NCI-H1436 treated with DMSO at 0.1 percent for 48 hours (cell line): ENCODE results near the gene ROGDI.

Experiments
- DNase-seq: peaks from one replicate; lab custom pipeline; 2025; lab: John Stamatoyannopoulos, UW

The ROGDI gene

DNA sequence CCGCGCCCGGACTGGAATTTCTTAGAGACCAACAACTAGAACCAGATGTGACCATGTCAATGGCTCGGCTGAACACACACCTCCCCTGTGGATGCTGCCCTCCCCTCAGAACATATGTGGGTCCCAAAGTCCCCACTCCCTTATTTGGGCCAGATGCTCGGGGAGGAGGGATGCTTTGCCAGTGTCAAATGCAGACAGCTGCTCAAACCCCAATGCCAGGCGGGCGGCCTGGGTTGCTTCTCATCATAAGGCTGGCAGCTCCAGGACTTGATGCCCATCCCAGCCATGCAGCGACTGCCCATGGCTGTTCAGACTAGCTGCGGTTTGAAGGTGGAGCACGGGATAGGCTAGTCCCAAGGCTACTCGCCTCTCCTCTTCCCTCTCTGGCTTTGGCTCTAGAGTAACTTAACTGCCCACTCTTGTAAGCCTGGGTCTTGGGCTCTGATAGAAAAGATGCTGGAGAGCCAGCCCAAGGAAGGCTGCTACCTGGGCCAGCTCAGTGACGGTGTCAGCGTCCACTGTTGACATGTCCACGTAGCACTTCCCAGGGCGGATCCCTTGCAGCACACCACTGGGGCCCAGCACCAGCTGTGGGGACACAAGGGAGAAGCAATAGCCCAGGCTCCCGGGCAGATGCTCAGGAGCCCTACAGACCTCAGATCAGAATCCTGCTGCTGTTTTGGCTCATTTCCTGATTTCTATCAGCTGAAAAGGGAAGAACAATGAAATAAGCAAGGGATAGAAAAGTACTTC, 11.0 kb upstream of the ROGDI start:
- no peak for DNase-seq

DNA sequence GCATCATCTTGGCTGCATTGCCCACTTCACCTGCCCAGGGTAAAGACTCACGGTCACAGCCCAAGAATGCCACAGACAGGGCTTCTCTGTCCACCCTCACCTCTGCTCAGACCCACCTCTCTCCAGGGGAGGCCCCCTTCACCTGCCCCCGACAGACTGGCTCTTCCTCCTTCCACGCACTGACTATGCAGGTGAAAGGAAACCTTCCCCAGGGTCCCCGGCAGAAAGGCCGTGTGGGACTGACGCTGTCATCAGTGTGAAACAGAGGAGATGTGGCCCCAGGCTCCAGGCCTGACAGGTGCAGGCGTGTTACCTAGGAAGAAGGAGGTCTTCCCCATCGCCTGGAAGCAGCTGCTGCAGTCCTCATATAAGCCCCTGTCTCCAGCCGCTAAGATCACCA, 9.3 kb upstream of the ROGDI start:
- no peak for DNase-seq

DNA sequence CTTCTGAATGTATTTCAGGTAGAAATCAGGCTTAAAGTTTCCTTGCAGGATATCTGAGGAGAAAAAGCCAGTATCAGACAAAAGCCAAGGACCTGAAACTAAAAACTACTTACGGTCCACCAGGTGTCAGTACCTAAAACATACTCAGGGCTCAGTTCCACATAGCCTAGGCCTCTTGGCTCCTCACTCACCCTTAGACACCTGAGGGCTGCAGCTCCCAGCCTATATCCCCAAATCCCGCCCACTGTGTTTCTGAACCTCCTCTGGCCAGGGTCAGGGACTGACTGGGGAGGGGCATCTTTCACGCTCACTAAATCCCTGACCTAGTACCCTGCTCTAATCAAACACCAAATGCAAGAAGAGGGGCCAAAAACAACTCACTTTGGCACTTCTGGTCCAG, 8.8 kb upstream of the ROGDI start:
- DNase-seq, result no peak

DNA sequence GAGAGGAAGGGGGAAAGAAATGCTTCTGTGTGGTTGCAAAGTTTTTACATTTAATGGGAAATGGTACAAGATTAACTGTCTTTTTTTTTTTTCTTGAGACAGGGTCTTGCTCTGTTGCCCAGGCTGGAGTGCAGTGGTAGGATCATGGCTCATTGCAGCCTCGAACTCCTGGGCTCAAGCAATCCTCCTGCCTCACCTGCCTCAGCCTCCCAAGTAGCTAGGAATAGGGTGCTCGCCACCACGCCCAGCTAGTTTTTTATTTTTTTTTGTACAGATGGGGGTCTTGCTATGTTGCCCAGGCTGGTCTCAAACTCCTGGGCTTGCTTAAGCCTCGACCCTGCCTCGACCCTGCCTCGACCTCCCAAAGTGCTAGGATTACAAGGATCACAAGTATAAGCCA, 3.8 kb upstream of the ROGDI start:
- DNase-seq, result no peak

DNA sequence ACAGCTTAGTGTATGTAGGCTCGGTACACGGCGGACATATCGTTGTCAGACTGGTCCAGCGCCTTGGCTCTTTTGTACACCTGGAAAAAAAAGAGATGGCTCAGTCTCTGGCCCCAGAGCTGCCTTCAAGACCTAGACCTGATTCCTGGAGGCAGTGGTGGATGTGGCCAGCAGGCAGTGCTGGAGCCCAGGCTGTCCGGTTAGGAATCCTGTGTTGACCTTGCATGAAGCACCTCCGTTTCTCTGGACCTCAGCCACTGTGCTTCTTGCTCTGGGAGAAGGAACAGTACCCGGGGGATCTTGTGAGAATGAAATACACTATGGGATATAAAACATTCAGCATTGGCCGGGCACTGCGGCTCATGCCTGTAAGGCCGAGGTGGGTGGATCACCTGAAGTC, 2.8 kb upstream of the ROGDI start:
- DNase-seq, result no peak

- DNase-seq, result no peak
These were observed 1.7 kb upstream of the ROGDI start for GRCh38 chr16:4803898-4804762.

DNA sequence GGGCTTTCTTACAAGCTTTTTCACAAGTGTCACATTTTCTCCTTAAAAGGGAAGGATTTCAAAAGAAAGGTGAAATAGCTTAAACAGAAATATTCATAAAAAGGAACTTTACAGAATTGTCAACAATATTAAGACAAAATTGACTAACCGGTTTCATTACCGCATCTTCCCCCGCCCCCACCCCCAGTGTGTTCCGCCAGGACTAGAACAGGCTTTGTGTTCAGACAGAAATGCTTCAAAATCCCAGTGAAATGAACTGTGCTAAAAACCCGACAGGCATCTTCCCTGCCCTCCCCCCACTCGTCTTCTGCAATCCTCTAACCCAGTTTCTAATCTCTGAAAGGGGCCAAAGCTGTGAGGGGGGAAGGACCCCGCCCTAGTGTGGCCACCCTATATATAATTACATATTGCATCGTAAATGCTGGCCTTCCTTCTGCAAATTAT, 990 bp upstream of the ROGDI start:
- no peak for DNase-seq

DNA sequence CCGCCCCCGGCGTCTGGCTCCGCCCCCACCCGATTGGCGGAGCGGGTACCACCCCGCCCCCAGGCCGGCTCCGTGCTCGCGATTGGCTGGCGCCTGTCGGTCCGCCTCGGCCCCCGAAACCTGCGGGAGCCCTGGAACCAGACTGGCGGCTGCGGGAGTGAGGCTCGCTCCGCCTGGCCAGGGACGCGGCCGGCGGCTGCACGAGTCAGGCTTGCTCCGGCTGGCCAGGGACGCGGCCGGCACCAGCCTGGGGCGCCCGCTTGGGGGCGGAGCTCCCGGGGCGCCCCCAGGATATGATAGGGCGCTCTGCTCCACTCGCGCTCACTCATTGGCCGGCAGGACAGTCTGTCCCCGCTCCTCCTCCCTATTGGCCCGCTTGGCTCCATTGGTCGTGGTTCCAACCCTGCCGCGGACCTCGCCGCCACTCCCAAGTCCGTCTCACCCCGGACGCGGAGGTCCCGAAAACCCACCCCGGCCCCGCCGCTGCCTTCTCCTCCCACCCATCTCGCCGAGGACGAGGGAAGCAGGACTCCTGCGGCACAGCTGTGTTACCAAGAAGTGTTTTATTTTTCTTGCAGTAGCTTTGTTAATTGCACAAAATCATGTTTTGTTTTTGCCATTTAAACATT, 340 bp upstream of the ROGDI start:
- peak; percentile 61 for DNase-seq

DNA sequence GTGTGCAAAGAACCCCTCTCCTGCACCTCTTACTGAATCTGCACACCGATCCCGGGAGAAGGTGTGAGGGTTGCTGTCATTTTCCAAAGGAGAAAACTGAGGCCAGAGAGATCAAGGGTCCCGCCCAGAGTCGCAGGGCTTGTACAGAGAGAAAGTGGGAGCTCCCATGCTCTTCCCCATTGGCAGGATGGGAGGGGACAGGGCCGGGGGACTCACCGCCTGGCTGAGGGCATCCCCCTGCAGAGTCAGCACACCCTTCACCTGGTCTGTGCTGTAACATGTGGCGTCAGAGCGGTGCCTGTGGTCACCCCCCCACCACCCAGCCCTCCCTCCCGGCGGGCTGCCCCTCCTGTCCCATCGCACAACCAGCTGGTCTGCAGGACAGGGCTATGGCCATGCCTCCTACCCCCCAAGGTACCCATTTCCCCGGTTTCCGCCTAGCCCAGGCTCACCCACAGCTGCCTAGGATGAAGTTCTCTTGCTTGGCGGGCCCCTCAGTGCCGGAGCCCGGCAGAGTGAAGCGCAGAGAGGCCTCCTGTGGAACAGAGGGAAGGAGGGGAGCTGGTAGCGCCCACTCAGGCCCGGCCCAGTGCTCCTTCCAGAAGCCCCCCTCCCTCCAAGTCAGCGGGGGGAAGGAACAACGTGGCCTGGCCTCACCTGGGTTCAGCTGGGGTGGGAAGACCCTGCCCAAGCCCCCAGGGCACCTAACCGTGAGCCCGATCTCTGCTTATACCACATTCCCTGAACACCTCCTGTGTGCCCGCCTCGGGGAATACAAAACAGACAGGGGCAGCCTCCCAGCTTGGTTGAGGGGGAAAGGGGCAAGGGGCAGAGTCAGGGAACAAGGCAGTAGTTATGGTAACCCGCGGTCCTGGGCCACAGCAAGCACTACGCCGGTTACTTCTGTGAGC, 1.1 kb downstream of the ROGDI start:
- no peak for DNase-seq

DNA sequence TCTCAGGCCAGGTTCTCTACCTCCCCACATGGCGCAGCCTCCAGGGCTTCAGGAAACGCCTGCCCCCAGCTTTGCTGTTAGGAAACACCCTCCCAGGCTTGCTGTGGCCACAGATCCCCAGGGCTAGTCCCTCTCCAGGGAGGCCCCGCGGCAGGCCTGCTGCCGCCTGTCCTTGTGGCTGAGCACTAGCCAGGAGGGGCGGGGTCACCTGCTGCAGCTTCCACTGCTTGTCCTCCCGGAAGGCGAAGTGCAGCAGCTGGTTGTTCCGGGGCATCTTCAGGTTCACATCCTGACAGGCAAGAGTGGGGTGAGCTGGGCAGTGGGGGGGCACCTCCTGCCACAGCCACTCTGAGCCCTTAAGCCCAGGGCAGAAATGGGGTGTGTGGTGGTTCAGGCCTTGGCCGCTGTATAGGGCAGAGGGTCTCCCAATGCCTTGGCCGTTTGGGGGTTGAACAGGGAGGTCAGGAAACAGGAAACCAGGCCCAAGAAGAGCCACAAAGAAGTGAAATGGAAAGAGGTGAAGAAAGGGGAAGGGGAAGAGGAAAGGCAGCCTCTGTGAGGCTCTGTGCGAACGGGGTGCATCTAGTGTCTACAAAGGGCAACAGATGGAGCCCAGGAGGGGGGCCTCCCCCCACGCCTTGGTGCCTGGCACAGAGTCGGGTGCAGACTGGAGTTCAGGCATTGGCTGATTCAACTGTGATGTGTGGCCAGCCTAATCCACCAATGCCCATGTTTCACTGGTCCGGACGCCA, 2.0 kb downstream of the ROGDI start:
- DNase-seq, result no peak

DNA sequence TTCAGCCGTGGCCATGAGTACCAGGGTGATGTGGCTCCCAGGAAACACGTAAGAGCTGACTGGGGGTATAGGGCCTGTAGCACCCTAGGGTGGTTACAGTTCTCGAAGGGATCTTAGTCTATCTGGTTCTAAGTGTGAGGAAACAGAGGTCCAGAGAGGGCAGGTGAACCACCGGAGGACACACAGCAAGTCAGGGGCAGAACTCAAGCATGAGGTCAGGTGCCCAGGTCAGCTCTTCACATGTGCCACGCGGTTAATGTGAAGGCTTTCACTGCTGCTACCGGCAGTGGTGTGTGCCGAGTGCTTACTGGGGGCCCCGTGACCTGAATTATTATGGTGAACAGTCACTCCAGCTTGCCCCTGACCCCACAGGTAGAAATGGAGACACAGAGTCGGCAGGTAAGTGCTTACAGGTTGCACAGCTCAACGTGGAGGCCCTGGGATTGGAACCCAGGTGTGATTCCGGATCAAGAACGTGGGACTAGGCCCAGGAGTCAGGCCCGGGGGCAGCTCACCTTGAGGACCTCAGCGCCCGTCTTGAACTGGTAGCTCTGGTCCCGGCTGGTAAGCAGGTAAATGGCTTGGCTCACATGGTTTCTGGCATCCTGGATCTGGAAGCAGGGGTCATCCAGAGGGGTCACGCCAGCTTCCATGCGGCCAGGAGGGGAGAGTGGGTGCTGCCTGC, 3.1 kb downstream of the ROGDI start:
- DNase-seq, result no peak

GRCh38 chr16:4798456-4798855, 4.0 kb downstream of the ROGDI start:
- DNase-seq, result no peak

- DNase-seq, result no peak
These were observed 4.6 kb downstream of the ROGDI start for GRCh38 chr16:4797805-4798252.

GRCh38 chr16:4796982-4797804, 5.2 kb downstream of the ROGDI start:
- no peak for DNase-seq

DNA sequence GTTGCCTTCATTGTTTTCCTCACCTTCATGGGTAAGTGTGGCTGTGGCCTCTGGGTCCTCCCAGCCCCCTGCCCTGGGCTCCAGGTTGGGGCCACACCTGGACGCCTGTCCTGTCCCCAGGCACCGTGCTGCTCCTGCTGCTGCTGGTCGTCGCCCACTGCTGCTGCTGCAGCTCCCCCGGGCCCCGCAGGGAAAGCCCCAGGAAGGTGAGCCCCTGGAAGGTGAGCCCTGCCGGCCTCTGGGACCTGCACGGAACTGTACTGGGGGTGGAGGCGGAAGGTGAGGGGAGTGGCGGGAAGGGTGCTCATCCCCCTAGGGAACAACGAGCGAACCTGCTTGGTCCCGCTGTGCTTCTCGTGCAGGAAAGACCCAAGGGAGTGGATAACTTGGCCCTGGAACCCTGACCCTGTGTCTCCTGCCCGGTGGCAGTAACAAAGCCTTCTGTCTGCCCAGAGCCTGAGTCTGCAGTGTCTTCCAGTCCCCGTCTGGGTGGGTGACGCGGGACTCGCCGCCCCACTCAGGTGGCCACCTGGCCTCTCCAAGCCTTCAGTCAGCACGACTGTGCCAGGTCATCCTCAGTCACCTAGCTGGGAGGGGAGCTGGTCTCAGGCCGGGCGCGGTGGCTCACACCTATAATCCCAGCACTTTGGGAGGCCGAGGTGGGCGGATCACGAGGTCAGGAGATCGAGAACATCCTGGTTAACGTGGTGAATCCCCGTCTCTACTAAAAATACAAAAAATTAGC, 6.4 kb downstream of the ROGDI start:
- DNase-seq, result no peak

DNA sequence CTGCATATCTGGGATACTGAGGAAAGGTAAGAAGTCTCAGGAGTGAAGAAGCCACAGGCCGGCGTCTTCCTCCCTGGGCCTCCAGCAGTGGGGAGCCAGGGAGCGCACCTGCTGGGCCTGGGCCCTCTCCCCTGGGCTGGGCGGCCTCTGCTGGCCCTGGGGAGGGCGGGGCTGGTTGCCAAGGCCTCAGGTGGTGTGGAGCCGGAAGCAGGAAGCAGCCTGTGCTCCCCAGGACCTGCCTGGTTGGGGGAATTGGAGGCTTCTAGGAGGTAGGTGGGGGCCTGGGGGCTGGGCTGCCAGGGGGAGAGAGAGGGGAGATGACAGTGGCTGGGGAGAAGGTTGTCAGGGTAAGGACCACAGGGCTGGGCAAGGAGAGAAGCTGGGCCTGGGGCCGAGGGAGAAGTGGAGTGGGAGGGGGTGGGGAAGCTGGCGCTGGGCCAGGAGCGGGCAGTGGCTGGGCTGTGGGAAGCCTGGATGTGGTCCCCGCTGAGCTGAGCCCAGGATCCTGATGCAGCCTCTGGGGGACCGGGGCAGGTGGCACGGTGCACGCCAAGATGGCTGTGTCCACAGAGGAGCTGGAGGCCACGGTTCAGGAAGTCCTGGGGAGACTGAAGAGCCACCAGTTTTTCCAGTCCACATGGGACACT, 7.1 kb downstream of the ROGDI start, which contains the start of gene SMIM22:
SMIM22 (plus strand) TSS at position 189 of the 647 bp plus-strand sequence; CDS start at position 555, 366 bp downstream.
- DNase-seq, result no peak

GRCh38 chr16:4792951-4793513, 9.4 kb downstream of the ROGDI start:
- DNase-seq, result no peak

DNA sequence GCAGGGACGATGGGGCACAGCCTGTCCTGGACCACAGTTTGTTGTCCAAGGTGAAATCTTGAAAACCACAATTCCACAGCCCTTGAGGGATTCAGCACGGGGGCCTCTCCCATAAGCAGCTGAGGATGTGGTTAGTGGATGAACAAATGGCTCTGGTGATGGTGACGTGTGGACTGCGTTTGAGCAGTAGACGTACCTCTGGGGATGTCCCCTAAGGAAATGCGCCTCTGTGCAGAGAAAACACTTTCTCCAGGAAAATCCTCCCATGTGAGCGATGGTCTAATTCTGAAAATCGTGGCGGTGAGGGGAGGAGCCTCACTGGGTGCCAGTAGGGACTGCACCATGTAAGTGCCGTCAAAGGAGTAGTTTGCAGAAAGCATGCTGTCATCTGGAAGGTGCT, 11.6 kb downstream of the ROGDI start:
- no peak for DNase-seq
